GM12878 (cell line): Measurements from ENCODE around the gene TNF. TPM values are rescaled to one million over a fixed set of nuclear protein-coding genes. Genes with fewer than 3 reads are reported as not detected.

Source experiments
- ATAC-seq: fragments of 200-7000 bp; cut with Tn5 transposase; 3 replicates; pipeline ENCODE4 v1.9.1; 2020; ENCODE audit warnings: mild to moderate bottlenecking, moderate library complexity
- BruUV-seq: library from RNA; stranded (reverse); fragments of 400-500 nt; replicated peaks from 2 replicates; lab custom pipeline; 2021; lab: Mats Ljungman, UMichigan
- CTCF ChIA-PET: fragments of 300-600 bp; sonication (Branson Sonifier 250); formaldehyde crosslinking; extraction: SDS; loops from one replicate; lab custom pipeline; 2021; ENCODE audit warnings: inconsistent platforms; lab: Yijun Ruan, JAX
- POLR2A ChIA-PET: fragments of 350-600 bp; formaldehyde crosslinking; extraction: SDS; loops from one replicate; lab custom pipeline; 2021; ENCODE audit warnings: inconsistent platforms; lab: Charles Lee
- RAD21 ChIA-PET: fragments of 300-600 bp; sonication (Branson Sonifier 250); formaldehyde crosslinking; loops from one replicate; lab custom pipeline; 2023; ENCODE audit warnings: antibody characterized with exemption; ENCODE audit not compliant: unreplicated experiment; lab: Charles Lee
- SMC1A ChIA-PET: fragments of 300-600 bp; sonication (Branson Sonifier 250); formaldehyde crosslinking; loops from one replicate; lab custom pipeline; 2023; ENCODE audit not compliant: unreplicated experiment, uncharacterized antibody; lab: Charles Lee
- DNase-seq: peaks from one replicate; pipeline ENCODE4 v3.0.0-alpha.2; 2011; ENCODE audit warnings: low read depth, low spot score
- FAIRE-seq: peaks from 3 replicates; lab custom pipeline; 2011; peaks lifted over from hg19 to GRCh38; lab: Jason Lieb, UNC
- H2AFZ ChIP-seq: 2 replicates; pipeline ENCODE4 v1.6.0; 2011; ENCODE audit warnings: low read depth, low read length, control low read depth; ENCODE audit not compliant: control insufficient read depth
- H3K27ac ChIP-seq: 2 replicates; pipeline ENCODE4 v1.5.1; 2011; ENCODE audit warnings: control low read depth; ENCODE audit not compliant: control insufficient read depth, insufficient read depth
- H3K27me3 ChIP-seq, 2 experiments: replicated peaks in 1 of 2; 2 replicates each; pipeline versions ENCODE4 v1.6.0 to v1.6.1; 2011; ENCODE audit warnings: low read length in 1 of 2; ENCODE audit not compliant: control insufficient read depth in 2 of 2, insufficient read depth in 2 of 2
- H3K36me3 ChIP-seq, 2 experiments: 2 replicates each; pipeline ENCODE4 v1.5.1; 2011; ENCODE audit warnings: low read length in 1 of 2; ENCODE audit not compliant: control insufficient read depth in 2 of 2, insufficient read depth in 2 of 2
- H3K4me1 ChIP-seq: 2 replicates; pipeline ENCODE4 v1.6.1; 2011; ENCODE audit warnings: mild to moderate bottlenecking, low read length, moderate library complexity, mixed read lengths; ENCODE audit not compliant: control insufficient read depth, insufficient read depth
- H3K4me2 ChIP-seq: 2 replicates; pipeline ENCODE4 v1.6.0; 2011; ENCODE audit warnings: control low read depth; ENCODE audit not compliant: control insufficient read depth, insufficient read depth
- H3K4me3 ChIP-seq: fragments of 200-600 bp; sonication (generic); 2 replicates; pipeline ENCODE4 v1.5.1; 2016
- H3K79me2 ChIP-seq: 2 replicates; pipeline ENCODE4 v1.6.0; 2011; ENCODE audit warnings: low read length; ENCODE audit not compliant: control insufficient read depth, insufficient read depth
- H3K9ac ChIP-seq: 2 replicates; pipeline ENCODE4 v1.8.0; 2011; ENCODE audit warnings: low read length, control low read depth, mixed read lengths; ENCODE audit not compliant: control insufficient read depth, insufficient read depth
- H3K9me3 ChIP-seq: replicated peaks from 3 replicates; pipeline ENCODE4 v1.5.1; 2011; ENCODE audit warnings: mild to moderate bottlenecking, low read length; ENCODE audit not compliant: control insufficient read depth, insufficient read depth
- H4K20me1 ChIP-seq: 2 replicates; pipeline ENCODE4 v1.6.0; 2011; ENCODE audit not compliant: control insufficient read depth, insufficient read depth
- POU2F2 ChIP-seq: IDR thresholded peaks from 3 replicates; pipeline ENCODE4 v1.6.1; 2011; ENCODE audit warnings: low read depth, mild to moderate bottlenecking, low read length, borderline replicate concordance
- REST ChIP-seq: IDR thresholded peaks from 2 replicates; pipeline ENCODE4 v1.6.1; 2012; ENCODE audit warnings: mild to moderate bottlenecking, low read depth, low read length
- TCF3 ChIP-seq: IDR thresholded peaks from 2 replicates; pipeline ENCODE4 v1.6.1; 2012; ENCODE audit warnings: low read depth, mild to moderate bottlenecking, low read length, borderline replicate concordance; ENCODE audit not compliant: insufficient read depth
- WGBS: methylation state at CpG from one replicate; pipeline ENCODE4 v1.1.6; 2016; ENCODE audit warnings: low lambda C conversion rate; ENCODE audit not compliant: insufficient replicate concordance, insufficient coverage; ENCODE audit errors: missing lambda C conversion rate; 5-methylcytosine and 5-hydroxymethylcytosine counted together
- in situ Hi-C: fragments of 300-500 bp; cut with MboI; formaldehyde crosslinking; loops from 9 replicates; pipeline ENCODE4 v1.14.3; 2018; ENCODE audit warnings: mixed read lengths
- intact Hi-C: fragments of 100-400 bp; cut with micrococcal nuclease; formaldehyde crosslinking; loops from one replicate; pipeline ENCODE4 v1.14.2; 2022; ENCODE audit not compliant: unreplicated experiment
- polyA plus RNA-seq, 11 experiments: library from polyadenylated mRNA; depleted of rRNA in 4 of 11; unstranded in 6 of 11; stranded (reverse) in 5 of 11; fragments of >200 nt; fragmentation: Nextera tagmentation in 4 of 11; fragmentation: Illumina TruSeq in 1 of 11; extraction: Ambion mirVana in 4 of 11; extraction: Trizol in 1 of 11; gene quantifications; 1 replicate in 1 of 11; 2 replicates in 10 of 11; pipeline versions ENCODE4 v1.2.1 to v1.2.3, GENCODE V29; 2011 to 2016; ENCODE audit warnings: inconsistent platforms in 2 of 11, missing spikeins in 2 of 11, low read depth in 1 of 11
- total RNA-seq, 4 experiments: library from RNA; depleted of rRNA in 3 of 4; stranded (reverse); fragments of >200 nt in 3 of 4; fragmentation: Illumina TruSeq in 1 of 4; extraction: Trizol in 1 of 4; gene quantifications; 2 replicates each; pipeline versions ENCODE4 v1.2.1 to v1.2.3, GENCODE V29; 2013 to 2021

Gene TNF
- total and polyA plus RNA-seq, 10 of the 15 experiments (the other 5 are each of a cell fraction or from before 2014, with no cell fraction given): 18.0 to 94.8 (median 61.9) TPM

GRCh38 chr6:31545291-31545690 lies 30.1 kb upstream of the TNF start:
- SMC1A ChIA-PET: interaction anchor here (1.4 to 34.7 kb wide), 2 partner anchors 39 to 70 kb away, joined by 5 to 1989 read pairs; partner anchors contain the start of genes AIF1, LST1, LTA and LTB
- no peak for ATAC-seq
- H3K4me2 ChIP-seq: no peak overlapping the region
- CTCF ChIA-PET: interaction anchor here (0.8 to 34.8 kb wide), 4 partner anchors 43 to 407 kb away, joined by 3 to 2098 read pairs (median 3); partner anchors contain the start of genes LST1, LTB, NCR3 and TNF
- POLR2A ChIA-PET: interaction anchor here (0.6 kb wide), 1 partner anchor 64 kb away, joined by 3 read pairs; no protein-coding TSS in a partner anchor
- H3K27ac ChIP-seq: no peak overlapping the region
- no TSS peak for BruUV-seq
- H3K9me3 ChIP-seq: no peaks in the 10 kb centered on the region
- no peak overlapping the region for H3K9ac ChIP-seq
- intact Hi-C loops: loop anchor here (10.0 kb wide), 1 partner anchor 360 kb away; the partner anchor contains the start of gene ZBTB12
- TF ChIP-seq REST (no peak), POU2F2 (no peak), TCF3 (no peak)
- TF ChIP-seq, all 136 proteins: peak for 0
- H4K20me1 ChIP-seq: peaks cover 3% of the 10 kb centered on the region; the same call in 1 of the 2 replicates
- no peak overlapping the region for H2AFZ ChIP-seq
- in situ Hi-C loops: loop anchor here (5.0 to 10.0 kb wide), 2 partner anchors 52 to 290 kb away; no protein-coding TSS in a partner anchor
- H3K36me3 ChIP-seq: peaks cover 0 to 2% of the 10 kb centered on the region in 2 experiments; a peak in 2 of 4 replicates
- peaks cover 16% of the 10 kb centered on the region; the same call in 1 of the 2 replicates for H3K4me1 ChIP-seq
- H3K4me3 ChIP-seq: no peak overlapping the region
- H3K79me2 ChIP-seq: peaks cover 39% of the 10 kb centered on the region
- no peak for DNase-seq
- RAD21 ChIA-PET: interaction anchor here (4.5 to 16.9 kb wide), 4 partner anchors 14 to 51 kb away, joined by 32 to 668 read pairs (median 330); partner anchors contain the start of genes LST1, LTB, NCR3 and TNF
- WGBS: 32% methylated on average over 7 of the region's 7 CpGs
- no peaks in the 10 kb centered on the region for H3K27me3 ChIP-seq
- no peak for FAIRE-seq
